Left lung (tissue), 10 donors: Measurements from ENCODE around the gene MPPED2. TPM values are rescaled to one million over a fixed set of nuclear protein-coding genes. Genes with fewer than 3 reads are reported as not detected.
"Not testable (repeated sequence)": the region's sequence is repeated elsewhere in the genome, so short reads cannot be mapped to it uniquely, and the experiment has no call there.

Source experiments
- ATAC-seq: fragments of 200-7000 bp; cut with Tn5 transposase; one replicate; pipeline ENCODE4 v1.9.1; 2020; ENCODE audit warnings: moderate library complexity
- DNase-seq, 4 donors: peaks; one replicate each; pipeline ENCODE4 v3.0.0-alpha.2; 2013 to 2020
- H3K27ac ChIP-seq, 2 donors: fragments of 200-600 bp; sonication (generic) in 1 of 2; one replicate each; pipeline versions ENCODE4 v1.5.0 to v1.8.0; 2020 to 2021
- H3K27me3 ChIP-seq, 2 donors: fragments of 200-600 bp; sonication (generic) in 1 of 2; one replicate each; pipeline versions ENCODE4 v1.5.0 to v1.8.0; 2020 to 2021
- H3K36me3 ChIP-seq, 2 donors: fragments of 200-600 bp; sonication (generic) in 1 of 2; one replicate each; pipeline versions ENCODE4 v1.5.0 to v1.8.0; 2020 to 2021
- H3K4me1 ChIP-seq, 2 donors: fragments of 200-600 bp; one replicate each; pipeline ENCODE4 v1.8.0; 2021
- H3K4me3 ChIP-seq, 2 donors: fragments of 200-600 bp; sonication (generic) in 1 of 2; one replicate each; pipeline versions ENCODE4 v1.5.0 to v1.8.0; 2020 to 2021; ENCODE audit warnings: mild to moderate bottlenecking in 1 of 2
- H3K9me3 ChIP-seq, 2 donors: fragments of 200-600 bp; sonication (generic) in 1 of 2; one replicate each; pipeline versions ENCODE4 v1.5.0 to v1.8.0; 2020 to 2021
- intact Hi-C, 2 donors: fragments of 100-400 bp; cut with DNase I; formaldehyde crosslinking; loops; one replicate each; pipeline versions ENCODE4 v1.11.2 to v1.14.2; 2022
- polyA plus RNA-seq, 6 donors: library from polyadenylated mRNA; unstranded; fragments of 120-200 nt; gene quantifications; one replicate each; pipeline ENCODE4 v1.2.1, GENCODE V29; 2013; ENCODE audit not compliant: insufficient read length in 6 of 6
- total RNA-seq, 2 donors: library from RNA; stranded (reverse); fragmentation: NEBNext Ultra II Directional; extraction: Animal tissue kit (Norgen Biotek cat#: 25700); gene quantifications; one replicate each; pipeline ENCODE4 v1.2.1, GENCODE V29; 2021
- TF ChIP-seq, protein P1 (sequence below), 2 donors: fragments of 200-600 bp; sonication (generic) in 1 of 2; IDR thresholded peaks; one replicate each; pipeline versions ENCODE4 v1.5.0 to v1.8.0; 2021; ENCODE audit warnings: antibody characterized with exemption in 2 of 2
- donor health status: DM: no; HTN: yes; CAD: no.
- donor health status: DM: no; HTN: no; CAD: no.

Gene MPPED2
- total and polyA plus RNA-seq, 8 donors: 0.26 to 5.3 (median 3.2) TPM

DNA sequence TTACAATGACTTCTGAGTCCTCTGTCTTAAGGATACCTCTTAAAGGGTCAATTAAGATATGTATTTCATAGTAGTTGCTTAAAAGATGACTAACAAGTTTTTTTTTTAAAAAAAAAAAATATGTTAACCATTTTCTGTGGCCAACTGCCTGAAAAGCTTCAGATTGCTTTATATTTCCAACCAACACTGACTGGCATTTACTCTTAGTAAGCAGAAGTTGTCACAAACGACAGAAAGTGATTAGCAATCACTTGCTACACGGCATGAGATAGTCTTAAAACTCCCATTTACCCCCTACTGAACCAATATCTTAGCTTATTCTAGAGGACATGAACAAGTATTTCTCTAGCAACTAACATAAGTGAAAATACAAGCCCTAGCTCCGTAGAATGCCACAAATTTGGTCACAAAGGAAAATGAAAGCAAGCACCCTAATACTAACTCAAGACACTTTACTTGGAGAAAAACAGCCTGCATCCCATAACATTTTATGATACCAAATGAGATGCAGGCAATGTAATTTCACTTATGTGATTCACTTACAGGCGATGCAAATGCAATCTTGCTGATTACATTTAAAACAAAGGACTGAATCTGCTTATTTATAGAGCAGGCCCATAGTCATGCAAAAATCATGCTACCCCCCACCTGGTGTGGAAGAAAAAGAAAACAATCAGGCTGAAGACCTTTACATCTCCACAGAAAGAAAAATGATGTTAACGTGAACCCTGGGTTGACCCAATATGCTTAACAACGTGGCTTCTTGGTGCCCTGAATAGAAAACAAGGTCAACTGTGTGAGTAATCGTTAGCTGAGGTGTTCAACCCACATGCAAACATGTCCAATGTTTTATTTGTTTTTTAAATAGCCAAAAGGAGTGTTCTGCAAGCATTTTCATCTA is 25.7 kb downstream of the MPPED2 start:
- intact Hi-C loops: no loop called here
- no peak for ATAC-seq
- no peak overlapping the region for H3K27ac ChIP-seq
- TF ChIP-seq, protein P1, sequence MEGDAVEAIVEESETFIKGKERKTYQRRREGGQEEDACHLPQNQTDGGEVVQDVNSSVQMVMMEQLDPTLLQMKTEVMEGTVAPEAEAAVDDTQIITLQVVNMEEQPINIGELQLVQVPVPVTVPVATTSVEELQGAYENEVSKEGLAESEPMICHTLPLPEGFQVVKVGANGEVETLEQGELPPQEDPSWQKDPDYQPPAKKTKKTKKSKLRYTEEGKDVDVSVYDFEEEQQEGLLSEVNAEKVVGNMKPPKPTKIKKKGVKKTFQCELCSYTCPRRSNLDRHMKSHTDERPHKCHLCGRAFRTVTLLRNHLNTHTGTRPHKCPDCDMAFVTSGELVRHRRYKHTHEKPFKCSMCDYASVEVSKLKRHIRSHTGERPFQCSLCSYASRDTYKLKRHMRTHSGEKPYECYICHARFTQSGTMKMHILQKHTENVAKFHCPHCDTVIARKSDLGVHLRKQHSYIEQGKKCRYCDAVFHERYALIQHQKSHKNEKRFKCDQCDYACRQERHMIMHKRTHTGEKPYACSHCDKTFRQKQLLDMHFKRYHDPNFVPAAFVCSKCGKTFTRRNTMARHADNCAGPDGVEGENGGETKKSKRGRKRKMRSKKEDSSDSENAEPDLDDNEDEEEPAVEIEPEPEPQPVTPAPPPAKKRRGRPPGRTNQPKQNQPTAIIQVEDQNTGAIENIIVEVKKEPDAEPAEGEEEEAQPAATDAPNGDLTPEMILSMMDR (IDR thresholded peaks at IDR 0.05): no peak
- DNase-seq: no peak
- H3K36me3 ChIP-seq: no peaks in the 10 kb centered on the region
- H3K4me1 ChIP-seq: no peaks in the 10 kb centered on the region
- no peak overlapping the region for H3K4me3 ChIP-seq
- no peaks in the 10 kb centered on the region for H3K9me3 ChIP-seq
- no peaks in the 10 kb centered on the region for H3K27me3 ChIP-seq

DNA sequence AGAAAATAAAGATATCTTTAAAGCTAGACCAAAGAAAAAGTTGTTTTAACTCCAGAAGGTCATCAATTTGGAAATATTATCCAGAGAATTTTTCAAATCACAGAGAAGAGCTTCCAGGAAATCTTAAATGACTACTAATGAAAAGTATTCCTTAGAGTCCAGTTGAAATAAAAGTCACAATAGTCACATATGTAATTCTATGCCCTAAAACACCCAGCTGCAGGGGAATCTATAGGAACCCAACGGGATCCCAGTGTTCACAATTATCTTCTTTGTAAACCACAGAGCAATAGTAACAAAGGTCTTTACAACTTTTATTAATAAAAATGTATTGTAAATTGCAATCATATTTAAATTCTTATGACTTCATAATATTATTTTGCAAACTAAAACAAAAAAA is 27.1 kb downstream of the MPPED2 start:
- H3K36me3 ChIP-seq: no peaks in the 10 kb centered on the region
- intact Hi-C loops: no loop called here
- H3K27me3 ChIP-seq: no peaks in the 10 kb centered on the region
- TF ChIP-seq, protein P1 (IDR thresholded peaks at IDR 0.05): no peak
- no peaks in the 10 kb centered on the region for H3K9me3 ChIP-seq
- H3K27ac ChIP-seq: no peak overlapping the region
- no peak overlapping the region for H3K4me3 ChIP-seq
- ATAC-seq (no peak), DNase-seq (no peak)
- no peaks in the 10 kb centered on the region for H3K4me1 ChIP-seq

GRCh38 chr11:30554587-30554986 is 31.6 kb downstream of the MPPED2 start:
- H3K4me3 ChIP-seq, H3K36me3 ChIP-seq, DNase-seq, ATAC-seq, intact Hi-C loops, H3K27ac ChIP-seq, H3K27me3 ChIP-seq, H3K9me3 ChIP-seq, H3K4me1 ChIP-seq: not testable (repeated sequence)

GRCh38 chr11:30553521-30554110 is 32.5 kb downstream of the MPPED2 start:
- ATAC-seq (no peak), DNase-seq (no peak)
- H3K4me1 ChIP-seq: no peaks in the 10 kb centered on the region
- intact Hi-C loops: no loop called here
- no peaks in the 10 kb centered on the region for H3K9me3 ChIP-seq
- TF ChIP-seq, protein P1 (IDR thresholded peaks at IDR 0.05): no peak
- no peaks in the 10 kb centered on the region for H3K36me3 ChIP-seq
- no peak overlapping the region for H3K27ac ChIP-seq
- no peak overlapping the region for H3K4me3 ChIP-seq
- H3K27me3 ChIP-seq: no peaks in the 10 kb centered on the region

GRCh38 chr11:30552839-30553238 is 33.3 kb downstream of the MPPED2 start:
- DNase-seq (no peak), ATAC-seq (no peak)
- Histone ChIP-seq H3K4me1 (no peaks in the 10 kb centered on the region), H3K9me3 (no peaks in the 10 kb centered on the region), H3K27me3 (no peaks in the 10 kb centered on the region), H3K27ac (no peak overlapping the region), H3K36me3 (no peaks in the 10 kb centered on the region), H3K4me3 (no peak overlapping the region)
- TF ChIP-seq, protein P1 (IDR thresholded peaks at IDR 0.05): no peak
- intact Hi-C loops: no loop called here
